Left kidney (tissue), 2 donors: Measurements from ENCODE around the gene GREM1. TPM values are rescaled to one million over a fixed set of nuclear protein-coding genes. Genes with fewer than 3 reads are reported as not detected.

ENCODE experiments used
- DNase-seq: peaks from one replicate; pipeline ENCODE4 v3.0.0-alpha.2; 2013
- polyA plus RNA-seq: library from polyadenylated mRNA; unstranded; fragments of 120-200 nt; gene quantifications from one replicate; pipeline ENCODE4 v1.2.1, GENCODE V29; 2013; ENCODE audit not compliant: insufficient read length

Gene GREM1
- polyA plus RNA-seq, 1 donor: 0.52 TPM

DNA sequence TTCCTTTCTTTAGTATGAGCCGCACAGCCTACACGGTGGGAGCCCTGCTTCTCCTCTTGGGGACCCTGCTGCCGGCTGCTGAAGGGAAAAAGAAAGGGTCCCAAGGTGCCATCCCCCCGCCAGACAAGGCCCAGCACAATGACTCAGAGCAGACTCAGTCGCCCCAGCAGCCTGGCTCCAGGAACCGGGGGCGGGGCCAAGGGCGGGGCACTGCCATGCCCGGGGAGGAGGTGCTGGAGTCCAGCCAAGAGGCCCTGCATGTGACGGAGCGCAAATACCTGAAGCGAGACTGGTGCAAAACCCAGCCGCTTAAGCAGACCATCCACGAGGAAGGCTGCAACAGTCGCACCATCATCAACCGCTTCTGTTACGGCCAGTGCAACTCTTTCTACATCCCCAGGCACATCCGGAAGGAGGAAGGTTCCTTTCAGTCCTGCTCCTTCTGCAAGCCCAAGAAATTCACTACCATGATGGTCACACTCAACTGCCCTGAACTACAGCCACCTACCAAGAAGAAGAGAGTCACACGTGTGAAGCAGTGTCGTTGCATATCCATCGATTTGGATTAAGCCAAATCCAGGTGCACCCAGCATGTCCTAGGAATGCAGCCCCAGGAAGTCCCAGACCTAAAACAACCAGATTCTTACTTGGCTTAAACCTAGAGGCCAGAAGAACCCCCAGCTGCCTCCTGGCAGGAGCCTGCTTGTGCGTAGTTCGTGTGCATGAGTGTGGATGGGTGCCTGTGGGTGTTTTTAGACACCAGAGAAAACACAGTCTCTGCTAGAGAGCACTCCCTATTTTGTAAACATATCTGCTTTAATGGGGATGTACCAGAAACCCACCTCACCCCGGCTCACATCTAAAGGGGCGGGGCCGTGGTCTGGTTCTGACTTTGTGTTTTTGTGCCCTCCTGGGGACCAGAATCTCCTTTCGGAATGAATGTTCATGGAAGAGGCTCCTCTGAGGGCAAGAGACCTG is 13.2 kb downstream of the GREM1 start:
- peak; percentile 62 for DNase-seq

DNA sequence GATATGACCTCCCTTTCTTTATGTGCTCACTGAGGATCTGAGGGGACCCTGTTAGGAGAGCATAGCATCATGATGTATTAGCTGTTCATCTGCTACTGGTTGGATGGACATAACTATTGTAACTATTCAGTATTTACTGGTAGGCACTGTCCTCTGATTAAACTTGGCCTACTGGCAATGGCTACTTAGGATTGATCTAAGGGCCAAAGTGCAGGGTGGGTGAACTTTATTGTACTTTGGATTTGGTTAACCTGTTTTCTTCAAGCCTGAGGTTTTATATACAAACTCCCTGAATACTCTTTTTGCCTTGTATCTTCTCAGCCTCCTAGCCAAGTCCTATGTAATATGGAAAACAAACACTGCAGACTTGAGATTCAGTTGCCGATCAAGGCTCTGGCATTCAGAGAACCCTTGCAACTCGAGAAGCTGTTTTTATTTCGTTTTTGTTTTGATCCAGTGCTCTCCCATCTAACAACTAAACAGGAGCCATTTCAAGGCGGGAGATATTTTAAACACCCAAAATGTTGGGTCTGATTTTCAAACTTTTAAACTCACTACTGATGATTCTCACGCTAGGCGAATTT is 14.9 kb downstream of the GREM1 start:
- DNase-seq: no peak

DNA sequence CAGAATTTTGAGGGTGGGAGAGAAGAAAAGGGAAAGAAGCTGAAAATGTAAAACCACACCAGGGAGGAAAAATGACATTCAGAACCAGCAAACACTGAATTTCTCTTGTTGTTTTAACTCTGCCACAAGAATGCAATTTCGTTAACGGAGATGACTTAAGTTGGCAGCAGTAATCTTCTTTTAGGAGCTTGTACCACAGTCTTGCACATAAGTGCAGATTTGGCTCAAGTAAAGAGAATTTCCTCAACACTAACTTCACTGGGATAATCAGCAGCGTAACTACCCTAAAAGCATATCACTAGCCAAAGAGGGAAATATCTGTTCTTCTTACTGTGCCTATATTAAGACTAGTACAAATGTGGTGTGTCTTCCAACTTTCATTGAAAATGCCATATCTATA is 15.5 kb downstream of the GREM1 start:
- no peak for DNase-seq

DNA sequence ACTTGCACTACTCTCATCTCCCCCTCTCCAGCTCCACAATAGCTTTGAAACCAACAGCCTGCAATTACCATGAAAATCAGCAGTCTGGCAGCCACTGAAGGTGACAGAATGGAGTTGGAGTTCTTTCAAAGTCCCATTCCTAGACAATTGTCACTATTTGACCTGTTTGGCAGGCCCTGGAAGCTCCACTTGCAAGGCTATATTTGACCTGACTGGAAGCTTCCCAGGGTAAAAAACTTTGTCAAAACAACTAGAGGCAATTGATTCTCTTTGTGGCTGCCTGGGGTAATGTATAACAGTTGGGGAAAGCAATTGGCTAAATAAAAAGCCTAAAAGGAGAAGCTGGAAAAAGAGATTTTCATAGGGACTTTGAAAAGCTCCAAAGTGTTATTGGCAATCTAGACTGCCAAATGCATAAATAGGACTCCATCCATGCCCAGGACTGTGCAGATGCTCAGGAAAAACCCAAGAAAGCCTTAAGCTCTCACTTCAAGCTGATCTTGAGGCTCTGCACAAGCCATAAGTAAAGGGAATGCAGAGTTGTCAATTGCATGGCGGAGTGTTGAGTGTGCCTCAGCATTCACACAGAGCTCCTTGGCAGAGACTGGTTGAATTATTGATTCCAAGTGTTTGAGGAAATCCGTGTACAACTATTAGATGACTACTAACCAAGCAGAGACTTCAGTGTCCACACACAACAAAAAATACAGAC is 18.3 kb downstream of the GREM1 start:
- DNase-seq: no peak

DNA sequence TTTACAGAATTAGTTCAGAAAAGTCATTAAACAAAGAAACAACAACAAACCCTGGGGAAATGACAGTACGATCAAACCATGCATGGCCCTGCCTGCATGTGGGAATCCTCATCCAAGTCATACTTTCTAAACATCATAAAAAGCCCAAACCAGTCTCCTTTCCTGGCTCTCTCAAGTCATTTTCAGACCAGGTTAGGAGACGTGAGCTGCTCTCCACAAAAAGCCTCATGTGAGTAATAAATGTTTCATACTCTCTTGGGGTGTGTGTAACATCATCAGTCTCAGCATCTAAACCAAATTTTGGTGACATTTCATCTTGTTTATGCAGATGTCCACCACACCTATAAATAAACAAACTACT is 18.9 kb downstream of the GREM1 start:
- DNase-seq: no peak

DNA sequence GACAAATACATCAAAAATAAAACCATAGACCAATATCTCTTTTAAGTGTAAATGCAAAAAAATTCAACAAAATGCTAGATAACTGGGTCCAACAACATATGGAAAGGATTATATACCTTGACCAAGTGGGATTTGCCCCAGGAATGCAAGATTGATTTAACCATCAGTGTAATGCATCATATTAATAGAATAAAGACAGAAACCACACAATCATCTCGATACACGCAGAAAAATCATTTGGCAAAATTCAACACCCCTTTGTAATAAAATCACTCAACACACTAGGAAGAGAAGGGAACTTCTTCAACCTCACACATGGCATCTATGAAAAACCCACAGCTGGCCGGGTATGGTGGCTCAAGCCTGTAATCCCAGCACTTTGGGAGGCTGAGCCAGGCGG is 19.5 kb downstream of the GREM1 start:
- no peak for DNase-seq

DNA sequence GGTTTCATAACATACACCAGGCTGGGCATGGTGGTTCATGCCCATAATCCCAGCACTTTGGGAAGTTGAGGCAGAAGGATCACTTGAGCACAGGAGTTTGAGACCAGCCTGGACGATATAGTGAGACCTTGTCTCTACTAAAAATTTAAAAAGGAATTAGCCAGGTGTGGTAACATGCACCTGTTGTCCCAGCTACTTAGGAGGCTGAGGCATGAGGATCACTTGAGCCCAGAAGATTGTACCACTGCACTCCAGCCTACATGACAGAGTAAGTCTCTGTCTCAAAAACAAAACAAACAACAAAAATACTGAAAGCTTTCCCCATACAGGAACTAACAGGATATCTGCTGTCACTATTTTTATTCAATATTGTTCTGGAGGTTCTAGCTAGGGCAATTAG is 20.9 kb downstream of the GREM1 start:
- DNase-seq: no peak

DNA sequence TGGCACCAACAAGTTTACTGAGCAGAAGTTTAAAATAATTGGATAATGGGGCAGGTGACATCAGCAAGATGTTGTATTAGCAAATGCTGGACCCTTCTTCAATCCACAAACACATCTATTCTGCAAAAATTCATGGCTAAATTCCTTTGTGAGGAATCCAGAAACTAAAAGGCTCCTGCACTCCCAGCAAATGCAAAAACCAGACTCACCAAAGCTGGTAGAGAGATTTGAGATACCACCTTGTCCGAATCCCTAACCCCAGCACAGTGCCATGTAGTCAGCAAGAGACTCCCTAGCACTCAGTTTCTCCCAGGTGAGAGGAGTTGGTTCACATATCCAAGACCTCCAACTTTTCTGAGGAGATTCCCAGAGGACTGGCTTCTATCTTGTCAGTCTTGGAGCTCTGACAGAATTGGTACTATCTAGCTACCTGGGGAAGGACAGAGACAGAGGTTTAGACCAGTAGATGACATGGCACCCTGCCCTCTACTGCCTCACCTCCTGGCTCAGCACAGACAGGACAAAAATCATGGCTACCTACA is 21.8 kb downstream of the GREM1 start:
- no peak for DNase-seq

DNA sequence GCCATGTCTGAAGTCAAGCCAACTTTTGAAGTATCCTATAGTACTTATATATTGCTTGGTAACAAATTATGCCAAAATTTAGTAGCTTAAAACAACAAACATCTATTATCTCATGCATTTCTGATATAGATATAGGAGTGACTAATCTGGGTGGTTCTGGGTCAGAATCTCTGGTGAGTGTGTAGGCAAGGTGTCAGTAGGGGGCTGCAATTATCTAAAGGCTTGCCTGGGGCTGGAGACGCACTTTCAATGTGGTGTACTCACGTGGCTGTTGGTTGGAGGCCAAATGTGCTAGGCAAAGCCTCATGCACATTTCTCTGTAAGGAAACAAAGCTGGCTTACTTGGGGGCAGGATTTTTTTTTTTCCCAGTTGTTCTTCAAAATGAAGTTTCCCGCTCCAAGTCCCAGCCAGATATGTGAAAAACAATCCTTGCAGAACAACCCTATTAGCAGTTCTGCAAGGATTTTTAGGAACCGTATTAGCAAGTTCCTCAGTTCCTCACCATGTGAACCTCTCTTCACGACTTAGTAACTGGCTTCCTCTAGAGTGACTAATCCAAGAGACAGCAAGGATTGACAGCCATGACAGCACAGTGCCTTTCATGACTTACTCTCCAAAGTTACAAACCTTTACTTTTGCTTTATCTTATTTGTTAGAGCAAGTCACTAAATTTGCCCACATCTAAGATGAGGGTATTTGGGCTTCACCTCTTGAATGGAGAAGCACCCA is 25.8 kb downstream of the GREM1 start:
- DNase-seq: no peak

DNA sequence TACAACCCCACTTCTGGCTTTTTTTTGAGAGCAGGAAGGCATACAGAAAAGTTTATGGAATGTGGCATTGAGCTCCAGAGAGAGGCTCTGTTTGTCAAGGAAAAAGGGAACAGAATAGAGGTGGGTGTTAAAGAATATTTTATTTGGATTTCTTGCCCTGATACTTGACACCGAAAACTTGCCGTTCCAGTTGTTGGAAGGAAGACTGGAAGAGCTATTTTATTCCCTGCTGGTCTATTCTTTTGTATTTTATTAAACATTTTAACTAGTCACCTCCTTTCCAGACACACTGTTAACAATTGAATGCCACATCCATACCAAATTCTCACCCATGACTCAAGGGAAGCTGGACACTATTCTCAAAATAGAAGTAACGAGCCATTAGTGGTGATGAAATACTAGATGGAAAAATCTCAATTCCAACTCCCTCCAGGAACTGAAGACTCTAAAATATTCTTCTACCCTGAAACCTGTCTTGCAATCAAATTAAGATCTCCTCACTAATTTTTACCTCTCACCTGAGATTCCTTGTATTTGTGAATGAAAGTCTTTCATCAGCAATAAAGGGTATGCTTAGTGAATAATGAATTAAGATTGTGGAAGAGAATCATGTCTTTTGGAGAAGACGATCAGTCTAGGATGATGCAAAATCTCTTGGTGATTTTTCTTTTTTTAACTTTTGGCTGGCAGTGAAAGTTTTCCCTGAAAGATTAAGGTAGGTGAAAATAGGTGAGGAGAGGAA is 28.5 kb downstream of the GREM1 start:
- no peak for DNase-seq

DNA sequence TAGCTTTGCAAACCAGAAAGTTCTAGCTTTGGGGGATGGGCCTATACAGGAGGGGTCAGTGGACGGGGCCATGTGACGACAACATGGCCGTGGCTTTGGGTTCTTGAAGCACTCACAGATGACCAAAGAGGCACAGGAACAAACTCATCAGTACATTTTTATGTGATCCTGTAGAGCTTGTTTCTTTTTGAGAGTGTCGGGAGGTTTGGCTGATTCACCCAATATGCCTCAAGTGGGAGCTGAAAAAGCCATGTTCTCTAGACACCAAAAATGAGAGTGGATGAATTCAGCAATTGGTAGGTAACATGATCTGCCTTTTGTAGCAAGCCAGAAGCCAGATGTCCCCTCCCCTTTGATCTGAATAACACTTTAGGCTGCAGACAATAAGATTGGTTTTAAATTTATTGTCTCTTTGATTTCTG is 30.1 kb downstream of the GREM1 start:
- DNase-seq: no peak

DNA sequence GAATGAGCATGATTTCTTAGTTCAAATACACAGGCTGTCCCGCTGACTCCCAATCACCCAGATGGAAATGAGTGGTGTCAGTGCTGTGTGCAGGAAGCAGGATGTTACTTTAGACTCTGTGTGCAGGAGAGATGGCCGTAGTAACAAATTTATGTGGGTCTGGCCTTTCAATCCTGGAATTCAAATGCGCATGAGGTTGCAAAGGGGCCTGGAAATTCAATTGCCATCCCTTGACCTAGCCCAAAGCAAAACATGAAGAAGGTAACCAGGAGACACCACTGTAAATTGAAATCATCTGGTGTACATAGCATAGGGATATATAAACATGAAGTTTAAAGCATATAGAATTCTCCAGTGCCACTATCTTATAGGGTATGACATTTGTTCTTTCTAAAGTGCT is 33.2 kb downstream of the GREM1 start:
- no peak for DNase-seq

DNA sequence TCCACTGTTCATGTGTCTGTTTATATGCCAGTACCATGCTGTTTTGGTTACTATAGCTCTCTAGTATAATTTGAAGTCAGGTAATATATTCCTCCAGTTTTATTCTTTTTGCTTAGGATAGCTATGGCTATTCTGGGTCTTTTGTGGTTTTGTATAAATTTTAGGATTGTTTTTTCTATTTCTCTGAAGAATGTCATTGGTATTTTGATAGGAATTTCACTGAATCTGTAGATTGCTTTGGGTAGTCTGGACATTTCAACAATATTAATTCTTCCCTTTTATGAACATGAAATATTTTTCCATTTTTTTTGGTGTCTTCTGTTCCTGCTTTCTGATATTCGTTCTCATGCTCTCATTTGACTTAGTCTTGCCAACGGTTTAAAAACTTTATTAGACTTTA is 39.6 kb downstream of the GREM1 start:
- DNase-seq: no peak

DNA sequence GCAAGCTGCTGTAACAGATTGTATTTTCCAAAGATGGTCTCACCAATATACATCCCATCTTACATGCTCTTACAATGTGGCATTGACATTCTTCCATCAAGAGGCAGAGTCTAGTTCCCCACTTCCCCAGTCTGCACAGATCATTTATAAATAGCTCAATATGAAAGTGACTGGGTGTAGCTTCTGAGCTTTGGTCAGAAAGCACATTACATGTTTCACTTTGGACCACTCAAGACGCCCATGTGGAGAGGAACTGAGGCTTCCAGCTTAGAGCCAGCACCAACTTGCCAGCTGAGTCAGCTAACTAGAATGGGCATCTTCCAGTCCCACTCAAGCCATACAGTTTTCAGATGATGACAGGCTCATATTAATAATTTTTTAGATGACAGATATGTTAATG is 45.5 kb downstream of the GREM1 start:
- DNase-seq: no peak

DNA sequence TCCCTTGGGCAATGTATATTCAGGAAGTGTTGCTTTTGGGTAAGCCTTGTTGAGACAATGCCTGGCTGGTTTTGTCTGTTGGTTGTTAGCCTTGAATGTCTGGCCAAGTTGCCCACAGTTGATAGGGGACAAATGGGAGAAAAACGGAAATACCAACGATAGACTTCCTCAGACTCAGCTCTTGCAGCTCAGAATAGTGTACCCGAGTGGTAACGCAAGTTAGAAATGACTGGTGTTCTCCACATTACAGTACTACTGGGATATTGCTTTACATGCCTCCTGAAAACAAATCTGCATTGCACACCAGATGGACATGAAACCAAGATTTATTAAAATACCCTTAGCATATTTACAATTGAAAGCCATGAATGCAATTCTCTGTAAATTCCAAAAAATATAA is 47.4 kb downstream of the GREM1 start:
- no peak for DNase-seq

DNA sequence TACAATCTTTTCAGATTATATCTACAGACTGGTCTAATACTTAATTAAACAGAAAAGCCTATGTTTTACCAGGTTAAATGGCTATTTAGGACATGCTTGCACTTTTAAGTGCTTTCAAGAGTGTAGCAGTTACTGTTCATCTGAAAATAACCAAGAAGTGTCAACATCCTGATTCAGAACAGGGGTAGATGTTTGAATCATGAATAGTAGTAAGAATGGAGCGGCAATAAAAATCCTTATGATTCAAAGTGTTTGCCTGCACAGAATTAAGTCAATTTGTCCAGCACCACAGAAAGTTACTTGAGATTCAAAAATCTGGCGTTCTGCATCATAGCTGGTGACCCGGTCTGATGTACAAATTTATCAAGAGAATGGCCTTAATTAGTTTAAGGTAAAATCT is 48.3 kb downstream of the GREM1 start:
- no peak for DNase-seq

DNA sequence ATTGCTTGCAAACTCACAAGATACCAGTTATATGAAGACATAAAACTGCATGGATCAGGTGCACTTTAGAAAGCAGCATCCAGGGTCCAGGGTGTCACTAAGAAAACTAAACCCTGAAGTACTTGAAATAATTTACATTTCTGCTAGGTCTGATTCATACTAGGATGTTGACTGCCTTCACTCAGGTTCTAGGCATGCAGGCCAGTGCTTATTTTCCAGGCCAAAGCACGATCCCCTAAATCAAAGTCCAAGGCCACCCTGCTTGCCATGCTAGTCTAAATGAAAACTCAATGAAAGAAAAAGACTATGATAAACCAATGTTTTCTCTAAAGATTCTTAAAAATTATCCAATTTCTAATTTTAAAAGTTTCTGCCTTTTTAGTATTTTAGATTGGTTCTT is 49.4 kb downstream of the GREM1 start:
- no peak for DNase-seq

DNA sequence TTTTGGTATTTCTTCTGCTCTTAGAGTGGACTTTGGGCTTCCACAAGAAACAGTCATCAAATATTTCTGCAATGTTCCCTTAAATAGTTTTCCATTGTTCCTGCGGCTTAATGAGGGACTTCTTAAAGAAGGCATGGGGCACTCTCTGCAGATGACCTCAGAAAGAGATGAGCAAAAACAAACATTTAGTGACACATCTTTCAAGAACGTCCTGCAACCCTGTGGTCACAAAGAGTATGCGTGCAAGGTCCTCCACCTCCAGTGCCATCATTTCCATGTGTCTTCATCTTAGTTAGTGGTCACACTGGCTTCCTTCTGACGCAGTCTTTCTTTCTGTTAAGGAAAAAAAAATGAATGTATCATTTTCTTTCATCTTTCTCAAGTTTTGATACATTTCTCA is 56.2 kb downstream of the GREM1 start:
- DNase-seq: no peak

DNA sequence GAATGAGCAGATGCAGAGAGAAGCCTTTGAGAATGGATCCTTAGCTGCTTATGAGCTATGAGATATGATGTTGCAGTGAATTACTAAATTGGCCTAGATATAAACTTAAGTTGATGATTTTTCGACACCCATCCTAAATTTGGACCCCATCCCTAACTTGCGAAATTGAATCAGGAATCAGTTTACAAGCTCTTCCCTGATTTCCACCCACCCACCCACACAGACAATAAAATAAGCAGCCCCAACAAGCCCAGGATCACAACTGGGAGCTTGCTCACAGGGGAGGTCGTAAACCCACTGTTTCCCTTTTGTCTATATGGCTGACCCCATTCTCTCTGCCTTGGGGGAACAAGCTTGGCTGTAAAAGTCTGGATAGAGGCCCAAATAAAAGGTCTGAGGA is 57.3 kb downstream of the GREM1 start:
- DNase-seq: no peak

DNA sequence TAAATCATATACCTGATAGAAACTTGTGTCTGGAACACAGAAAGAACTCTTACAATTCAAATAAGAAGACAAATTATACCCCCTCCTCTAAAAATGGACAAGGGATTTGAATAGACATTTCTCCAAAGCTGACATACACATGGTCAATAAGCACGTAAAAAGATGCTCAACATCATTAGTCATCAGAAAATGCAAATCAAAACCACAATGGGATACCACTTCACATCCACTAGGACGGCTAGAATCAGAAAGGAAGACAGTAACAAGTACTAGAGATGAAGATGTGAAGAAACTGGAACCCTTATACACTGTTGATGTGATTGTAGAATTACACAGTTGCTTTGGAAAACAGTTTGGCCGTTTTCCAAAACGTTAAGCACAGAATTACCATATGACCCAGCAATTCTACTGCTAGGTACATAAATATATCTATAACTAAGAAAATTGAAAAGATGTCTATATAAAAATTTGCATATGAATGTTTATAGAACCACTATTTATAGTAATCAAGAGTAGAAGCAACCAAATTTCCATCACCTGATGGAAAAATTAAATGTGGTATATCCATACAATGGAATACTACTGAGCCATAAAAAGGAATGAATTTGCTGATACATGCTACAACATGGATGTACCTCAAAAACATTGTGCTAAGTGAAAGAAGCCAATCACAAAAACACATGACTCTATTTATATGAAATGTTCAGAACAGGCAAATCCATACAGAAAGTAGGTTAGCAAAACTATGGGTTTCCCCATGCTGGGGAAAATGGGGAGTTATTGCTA is 60.8 kb downstream of the GREM1 start:
- no peak for DNase-seq

DNA sequence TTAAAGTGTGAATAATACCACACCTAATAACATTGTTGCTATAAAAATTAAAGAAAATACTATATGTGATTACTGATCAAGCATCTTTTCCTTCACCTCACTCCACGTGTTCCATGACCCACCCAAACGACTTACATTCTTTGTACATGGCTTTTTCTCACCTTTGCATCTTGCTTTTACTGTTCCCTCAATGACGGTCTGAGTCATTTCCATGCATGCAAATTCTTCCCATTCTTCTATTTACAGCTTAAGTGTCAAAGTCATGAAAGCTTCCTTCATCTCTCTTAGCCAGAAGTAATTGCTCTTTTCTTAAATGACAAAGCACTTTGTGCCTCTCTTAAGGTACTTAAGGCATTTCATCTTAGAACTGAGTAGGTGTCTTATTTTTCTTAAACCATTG is 64.0 kb downstream of the GREM1 start:
- no peak for DNase-seq
